ENCODE measurements around the gene SHF.

SHF gene

GRCh38 chr15:45134682-45135604, 52.8 kb downstream of the SHF start:
- Histone ChIP-seq H3K9me3 (ENCODE audit: control insufficient read depth, low read length) (no peaks in the 10 kb centered on the region), H3K27ac (ENCODE audit: insufficient read depth, low read depth, low read length, poor library complexity, severe bottlenecking) (no peak overlapping the region), H3K4me1 (ENCODE audit: control insufficient read depth, insufficient read depth, low read length) (no peaks in the 10 kb centered on the region), H3K36me3 (ENCODE audit: control insufficient read depth, insufficient read depth, low read length) (no peaks in the 10 kb centered on the region), H3K27me3 (ENCODE audit: control insufficient read depth, insufficient read depth, low read length, poor library complexity, severe bottlenecking) (peaks cover 71% of the 10 kb centered on the region), H3K4me3 (ENCODE audit: insufficient read depth, low read depth, low read length) (peak overlapping the region; percentile 17)
- 17 to 19% methylated on average over 56 of the region's 57 CpGs for WGBS, 2 experiments

- Histone ChIP-seq H3K27ac (ENCODE audit: insufficient read depth, low read depth, low read length, poor library complexity, severe bottlenecking) (no peak overlapping the region), H3K9me3 (ENCODE audit: control insufficient read depth, low read length) (no peaks in the 10 kb centered on the region), H3K4me1 (ENCODE audit: control insufficient read depth, insufficient read depth, low read length) (no peaks in the 10 kb centered on the region), H3K4me3 (ENCODE audit: insufficient read depth, low read depth, low read length) (no peak overlapping the region), H3K36me3 (ENCODE audit: control insufficient read depth, insufficient read depth, low read length) (no peaks in the 10 kb centered on the region), H3K27me3 (ENCODE audit: control insufficient read depth, insufficient read depth, low read length, poor library complexity, severe bottlenecking) (peaks cover 80% of the 10 kb centered on the region)
- WGBS, 2 experiments: 93 to 96% methylated on average over 7 of the region's 7 CpGs
These were observed 53.7 kb downstream of the SHF start for GRCh38 chr15:45134046-45134445.

GRCh38 chr15:45133561-45133920, 54.2 kb downstream of the SHF start:
- Histone ChIP-seq H3K9me3 (ENCODE audit: control insufficient read depth, low read length) (no peaks in the 10 kb centered on the region), H3K36me3 (ENCODE audit: control insufficient read depth, insufficient read depth, low read length) (no peaks in the 10 kb centered on the region), H3K27me3 (ENCODE audit: control insufficient read depth, insufficient read depth, low read length, poor library complexity, severe bottlenecking) (peaks cover 85% of the 10 kb centered on the region), H3K4me1 (ENCODE audit: control insufficient read depth, insufficient read depth, low read length) (no peaks in the 10 kb centered on the region), H3K4me3 (ENCODE audit: insufficient read depth, low read depth, low read length) (no peak overlapping the region), H3K27ac (ENCODE audit: insufficient read depth, low read depth, low read length, poor library complexity, severe bottlenecking) (no peak overlapping the region)
- 82 to 85% methylated on average over 5 of the region's 5 CpGs for WGBS, 2 experiments

GRCh38 chr15:45132844-45133560, 54.8 kb downstream of the SHF start:
- Histone ChIP-seq H3K4me3 (ENCODE audit: insufficient read depth, low read depth, low read length) (no peak overlapping the region), H3K36me3 (ENCODE audit: control insufficient read depth, insufficient read depth, low read length) (no peaks in the 10 kb centered on the region), H3K27ac (ENCODE audit: insufficient read depth, low read depth, low read length, poor library complexity, severe bottlenecking) (no peak overlapping the region), H3K27me3 (ENCODE audit: control insufficient read depth, insufficient read depth, low read length, poor library complexity, severe bottlenecking) (peaks cover 90% of the 10 kb centered on the region), H3K9me3 (ENCODE audit: control insufficient read depth, low read length) (no peaks in the 10 kb centered on the region), H3K4me1 (ENCODE audit: control insufficient read depth, insufficient read depth, low read length) (no peaks in the 10 kb centered on the region)
- WGBS, 2 experiments: 82 to 91% methylated on average over 3 of the region's 3 CpGs

GRCh38 chr15:45131510-45131909, 56.3 kb downstream of the SHF start:
- H3K27ac ChIP-seq (ENCODE audit: insufficient read depth, low read depth, low read length, poor library complexity, severe bottlenecking): no peak overlapping the region
- no peak overlapping the region for H3K4me3 ChIP-seq (ENCODE audit: insufficient read depth, low read depth, low read length)
- H3K36me3 ChIP-seq (ENCODE audit: control insufficient read depth, insufficient read depth, low read length): no peaks in the 10 kb centered on the region
- H3K27me3 ChIP-seq (ENCODE audit: control insufficient read depth, insufficient read depth, low read length, poor library complexity, severe bottlenecking): peaks cover 100% of the 10 kb centered on the region
- WGBS, 2 experiments: 87 to 91% methylated on average over 3 of the region's 3 CpGs
- H3K9me3 ChIP-seq (ENCODE audit: control insufficient read depth, low read length): no peaks in the 10 kb centered on the region
- H3K4me1 ChIP-seq (ENCODE audit: control insufficient read depth, insufficient read depth, low read length): no peaks in the 10 kb centered on the region

GRCh38 chr15:45130291-45131000, 57.3 kb downstream of the SHF start:
- WGBS, 2 experiments: 86 to 88% methylated on average over 7 of the region's 7 CpGs
- H3K36me3 ChIP-seq (ENCODE audit: control insufficient read depth, insufficient read depth, low read length): no peaks in the 10 kb centered on the region
- peaks cover 100% of the 10 kb centered on the region for H3K27me3 ChIP-seq (ENCODE audit: control insufficient read depth, insufficient read depth, low read length, poor library complexity, severe bottlenecking)
- H3K27ac ChIP-seq (ENCODE audit: insufficient read depth, low read depth, low read length, poor library complexity, severe bottlenecking): no peak overlapping the region
- H3K4me3 ChIP-seq (ENCODE audit: insufficient read depth, low read depth, low read length): no peak overlapping the region
- H3K4me1 ChIP-seq (ENCODE audit: control insufficient read depth, insufficient read depth, low read length): no peaks in the 10 kb centered on the region
- no peaks in the 10 kb centered on the region for H3K9me3 ChIP-seq (ENCODE audit: control insufficient read depth, low read length)

- H3K27ac ChIP-seq (ENCODE audit: insufficient read depth, low read depth, low read length, poor library complexity, severe bottlenecking): no peak within 1 kb of the TSS
- no peaks in the 10 kb centered on the region for H3K36me3 ChIP-seq (ENCODE audit: control insufficient read depth, insufficient read depth, low read length)
- H3K27me3 ChIP-seq (ENCODE audit: control insufficient read depth, insufficient read depth, low read length, poor library complexity, severe bottlenecking): peaks cover 100% of the 10 kb centered on the region
- H3K4me1 ChIP-seq (ENCODE audit: control insufficient read depth, insufficient read depth, low read length): no peaks in the 10 kb centered on the region
- peak within 1 kb of the TSS; percentile 16 for H3K4me3 ChIP-seq (ENCODE audit: insufficient read depth, low read depth, low read length)
- H3K9me3 ChIP-seq (ENCODE audit: control insufficient read depth, low read length): no peaks in the 10 kb centered on the region
- 3 to 4% methylated on average over 46 of the region's 46 CpGs for WGBS, 2 experiments
These were observed 58.1 kb downstream of the SHF start, which contains the start of the genes DUOX1 and DUOXA1 for GRCh38 chr15:45129651-45130129. DUOX1 (plus strand) TSS chr15:45129994; CDS start chr15:45131967, 1,973 bp downstream. DUOXA1 (minus strand) TSS chr15:45129879; CDS start chr15:45123014, 6,865 bp downstream.

GRCh38 chr15:45128971-45129639, 58.7 kb downstream of the SHF start:
- H3K4me1 ChIP-seq (ENCODE audit: control insufficient read depth, insufficient read depth, low read length): no peaks in the 10 kb centered on the region
- peaks cover 98% of the 10 kb centered on the region for H3K27me3 ChIP-seq (ENCODE audit: control insufficient read depth, insufficient read depth, low read length, poor library complexity, severe bottlenecking)
- 9% methylated on average over 47 of the region's 47 CpGs for WGBS, 2 experiments
- H3K27ac ChIP-seq (ENCODE audit: insufficient read depth, low read depth, low read length, poor library complexity, severe bottlenecking): no peak overlapping the region
- H3K36me3 ChIP-seq (ENCODE audit: control insufficient read depth, insufficient read depth, low read length): no peaks in the 10 kb centered on the region
- no peaks in the 10 kb centered on the region for H3K9me3 ChIP-seq (ENCODE audit: control insufficient read depth, low read length)
- H3K4me3 ChIP-seq (ENCODE audit: insufficient read depth, low read depth, low read length): peak overlapping the region; percentile 16

GRCh38 chr15:45126535-45127158, 61.1 kb downstream of the SHF start:
- WGBS, 2 experiments: 87% methylated on average over 2 of the region's 2 CpGs; no CpG with 5 or more reads in 1 of the 2 experiments

More at GRCh38 chr15:45126535-45127158, 61.1 kb downstream of the SHF start:
- Histone ChIP-seq H3K4me3 (ENCODE audit: insufficient read depth, low read depth, low read length) (no peak overlapping the region), H3K27ac (ENCODE audit: insufficient read depth, low read depth, low read length, poor library complexity, severe bottlenecking) (no peak overlapping the region), H3K4me1 (ENCODE audit: control insufficient read depth, insufficient read depth, low read length) (no peaks in the 10 kb centered on the region), H3K36me3 (ENCODE audit: control insufficient read depth, insufficient read depth, low read length) (no peaks in the 10 kb centered on the region), H3K9me3 (ENCODE audit: control insufficient read depth, low read length) (no peaks in the 10 kb centered on the region), H3K27me3 (ENCODE audit: control insufficient read depth, insufficient read depth, low read length, poor library complexity, severe bottlenecking) (peaks cover 81% of the 10 kb centered on the region)
